Measurements from ENCODE around the gene CYP2A6. TPM values are rescaled to one million over a fixed set of nuclear protein-coding genes. Genes with fewer than 3 reads are reported as not detected.

CYP2A6 gene
- total and polyA plus RNA-seq, 10 donors: 0.33 TPM; not detected in 9

DNA sequence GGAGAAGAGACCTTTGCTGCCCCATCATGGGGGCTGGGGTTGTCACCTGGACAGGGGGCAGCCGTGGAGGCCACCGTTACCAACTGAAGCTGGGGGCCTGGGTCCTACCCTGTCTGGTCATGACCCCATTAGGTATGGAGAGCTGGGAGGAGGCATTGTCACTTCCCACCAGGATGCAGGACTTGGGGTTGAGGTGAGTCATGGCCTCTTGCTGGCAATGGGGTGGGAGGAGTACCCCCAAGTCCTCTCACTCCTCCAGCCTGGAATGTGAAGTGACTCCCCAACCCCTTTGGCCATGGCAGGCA, 42.3 kb downstream of the CYP2A6 start:
- intact Hi-C loops (cut with DNase I; ENCODE audit: low total_unique reads): loop anchor here (10.0 kb wide), 1 partner anchor 53 kb away; the partner anchor contains the start of genes ACTMAP and SNRPA
- WGBS, 5 donors: 71 to 77% (median 72%) methylated on average over 2 of the region's 2 CpGs; no CpG with 5 or more reads in 1 of the 5 donors
- peaks cover 81 to 100% (median 94%) of the 10 kb centered on the region in 6 donors for H3K4me1 ChIP-seq
- H3K27ac ChIP-seq: peak overlapping the region in 6 of 8 donors; percentile 35 to 99 (median 97)
- DNase-seq: peak; percentile 76
- no peaks in the 10 kb centered on the region for H3K9me3 ChIP-seq
- peak overlapping the region in 1 of 8 donors; percentile 11 for H3K4me3 ChIP-seq
- H3K27me3 ChIP-seq (replicated peaks in 1 of 7): no peaks in the 10 kb centered on the region
- peaks cover 0 to 70% (median 34%) of the 10 kb centered on the region in 6 donors for H3K36me3 ChIP-seq
- TF ChIP-seq, protein P1, sequence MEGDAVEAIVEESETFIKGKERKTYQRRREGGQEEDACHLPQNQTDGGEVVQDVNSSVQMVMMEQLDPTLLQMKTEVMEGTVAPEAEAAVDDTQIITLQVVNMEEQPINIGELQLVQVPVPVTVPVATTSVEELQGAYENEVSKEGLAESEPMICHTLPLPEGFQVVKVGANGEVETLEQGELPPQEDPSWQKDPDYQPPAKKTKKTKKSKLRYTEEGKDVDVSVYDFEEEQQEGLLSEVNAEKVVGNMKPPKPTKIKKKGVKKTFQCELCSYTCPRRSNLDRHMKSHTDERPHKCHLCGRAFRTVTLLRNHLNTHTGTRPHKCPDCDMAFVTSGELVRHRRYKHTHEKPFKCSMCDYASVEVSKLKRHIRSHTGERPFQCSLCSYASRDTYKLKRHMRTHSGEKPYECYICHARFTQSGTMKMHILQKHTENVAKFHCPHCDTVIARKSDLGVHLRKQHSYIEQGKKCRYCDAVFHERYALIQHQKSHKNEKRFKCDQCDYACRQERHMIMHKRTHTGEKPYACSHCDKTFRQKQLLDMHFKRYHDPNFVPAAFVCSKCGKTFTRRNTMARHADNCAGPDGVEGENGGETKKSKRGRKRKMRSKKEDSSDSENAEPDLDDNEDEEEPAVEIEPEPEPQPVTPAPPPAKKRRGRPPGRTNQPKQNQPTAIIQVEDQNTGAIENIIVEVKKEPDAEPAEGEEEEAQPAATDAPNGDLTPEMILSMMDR (IDR thresholded peaks at IDR 0.05 in 8 of 11, conservative IDR thresholded peaks at IDR 0.05 in 3 of 11): no peak
- peak in 2 of 3 donors; percentile 16 to 21 for TF ChIP-seq POLR2AphosphoS5 (IDR thresholded peaks at IDR 0.05)

GRCh38 chr19:40807147-40808020, 42.9 kb downstream of the CYP2A6 start:
- Histone ChIP-seq H3K36me3 (peaks cover 0 to 76% (median 34%) of the 10 kb centered on the region in 6 donors), H3K27me3 (replicated peaks in 1 of 7) (no peaks in the 10 kb centered on the region), H3K27ac (peak overlapping the region; percentile 43 to 99 (median 94)), H3K4me3 (peak overlapping the region in 5 of 8 donors; percentile 1 to 96 (median 17)), H3K4me1 (peaks cover 84 to 100% (median 97%) of the 10 kb centered on the region in 6 donors), H3K9me3 (no peaks in the 10 kb centered on the region)
- intact Hi-C loops (cut with DNase I; ENCODE audit: low total_unique reads): loop anchor here (10.0 kb wide), 1 partner anchor 53 kb away; the partner anchor contains the start of genes ACTMAP and SNRPA
- TF ChIP-seq, protein P1 (IDR thresholded peaks at IDR 0.05 in 8 of 11, conservative IDR thresholded peaks at IDR 0.05 in 3 of 11): peak in 7 of 11 experiments; percentile 11 to 61 (median 45)
- TF ChIP-seq POLR2A (IDR thresholded peaks at IDR 0.05) (no peak), POLR2AphosphoS5 (IDR thresholded peaks at IDR 0.05) (peak in 2 of 3 donors; percentile 1 to 2)
- DNase-seq: no peak
- 62 to 86% (median 68%) methylated on average over 10 to 18 of the region's 18 CpGs for WGBS, 5 donors

- Histone ChIP-seq H3K36me3 (peaks cover 0 to 84% (median 37%) of the 10 kb centered on the region in 6 donors), H3K27ac (peak overlapping the region; percentile 82 to 99 (median 94)), H3K9me3 (no peaks in the 10 kb centered on the region), H3K4me3 (peak overlapping the region in 6 of 8 donors; percentile 9 to 96 (median 16)), H3K4me1 (peaks cover 78 to 100% (median 97%) of the 10 kb centered on the region in 6 donors), H3K27me3 (replicated peaks in 1 of 7) (no peaks in the 10 kb centered on the region)
- TF ChIP-seq, protein P1 (IDR thresholded peaks at IDR 0.05 in 8 of 11, conservative IDR thresholded peaks at IDR 0.05 in 3 of 11): peak; percentile 78 to 96 (median 93)
- no peak for TF ChIP-seq POLR2A (IDR thresholded peaks at IDR 0.05)
- TF ChIP-seq POLR2AphosphoS5 (IDR thresholded peaks at IDR 0.05): peak; percentile 88 to 90 (median 90)
- peak; percentile 93 for DNase-seq
- intact Hi-C loops (cut with DNase I; ENCODE audit: low total_unique reads): loop anchor here (10.0 kb wide), 1 partner anchor 52 kb away; the partner anchor contains the start of genes ACTMAP and SNRPA
- WGBS, 5 donors: 8 to 38% (median 30%) methylated on average over 22 to 26 of the region's 26 CpGs
Observed at GRCh38 chr19:40806423-40807146, 43.7 kb downstream of the CYP2A6 start.
